ENCODE data around the gene TFPT. TPM values are rescaled to one million over a fixed set of nuclear protein-coding genes. Genes with fewer than 3 reads are reported as not detected.

Gene TFPT
- total RNA-seq, 1 donor from 2014 or later = 25.2 TPM

DNA sequence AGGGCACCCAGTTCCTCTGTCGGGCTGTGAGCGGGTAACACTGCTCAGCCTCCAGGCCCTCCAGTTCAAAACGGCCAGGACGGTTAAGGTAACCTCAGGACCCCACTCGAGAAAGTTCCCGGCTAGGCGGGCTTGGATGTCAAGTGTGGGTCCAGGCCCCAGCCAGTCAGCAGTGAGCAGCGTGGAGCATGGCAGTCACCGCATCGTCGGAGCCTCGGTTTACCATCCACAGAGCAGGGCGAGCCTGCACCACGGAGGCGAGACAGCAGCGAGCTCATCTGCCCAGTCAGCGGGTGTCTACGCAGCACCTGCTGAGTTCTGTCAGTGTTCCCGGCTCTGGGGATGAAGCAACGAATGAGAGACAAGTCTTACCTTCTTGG lies 14.2 kb upstream of the TFPT start:
- Histone ChIP-seq H3K4me3 (ENCODE audit: insufficient read depth, low read depth, low read length) (no peak overlapping the region), H3K9ac (ENCODE audit: low read length) (no peak overlapping the region), H3K4me2 (ENCODE audit: low read length) (no peak overlapping the region), H3K27me3 (ENCODE audit: insufficient read depth, low read length) (no peaks in the 10 kb centered on the region), H4K20me1 (ENCODE audit: insufficient read depth, low read length) (no peaks in the 10 kb centered on the region), H3K27ac (ENCODE audit: low read depth, low read length) (no peak overlapping the region), H3K36me3 (ENCODE audit: insufficient read depth, low read length) (peaks cover 2% of the 10 kb centered on the region), H3K4me1 (ENCODE audit: insufficient read depth, low read length) (no peaks in the 10 kb centered on the region), H3K9me3 (ENCODE audit: insufficient read depth, low read depth, low read length) (no peaks in the 10 kb centered on the region), H3K79me2 (ENCODE audit: insufficient read depth, low read length) (no peaks in the 10 kb centered on the region), H2AFZ (ENCODE audit: low read depth, low read length) (no peak overlapping the region)
- H3K4me1 Mint-ChIP-seq (ENCODE audit: low read depth, unreplicated experiment) = no peaks in the 10 kb centered on the region
- H3K27ac Mint-ChIP-seq (ENCODE audit: unreplicated experiment) = no peak overlapping the region
- peaks cover 21% of the 10 kb centered on the region for H3K36me3 Mint-ChIP-seq (ENCODE audit: low read depth, unreplicated experiment)
- no peak for DNase-seq (ENCODE audit: low read depth)
- H3K27me3 Mint-ChIP-seq (ENCODE audit: low read depth, unreplicated experiment) = no peaks in the 10 kb centered on the region
- H3K9me3 Mint-ChIP-seq (ENCODE audit: unreplicated experiment) = no peaks in the 10 kb centered on the region
- TF ChIP-seq CTCF (IDR thresholded peaks at IDR 0.05; ENCODE audit: insufficient read depth, low read depth, low read length) (no peak), EZH2 (IDR thresholded peaks at IDR 0.05; ENCODE audit: insufficient read depth, low read length) (no peak)
- no peak overlapping the region for H3K4me3 Mint-ChIP-seq (ENCODE audit: unreplicated experiment)
- no peak for FAIRE-seq

DNA sequence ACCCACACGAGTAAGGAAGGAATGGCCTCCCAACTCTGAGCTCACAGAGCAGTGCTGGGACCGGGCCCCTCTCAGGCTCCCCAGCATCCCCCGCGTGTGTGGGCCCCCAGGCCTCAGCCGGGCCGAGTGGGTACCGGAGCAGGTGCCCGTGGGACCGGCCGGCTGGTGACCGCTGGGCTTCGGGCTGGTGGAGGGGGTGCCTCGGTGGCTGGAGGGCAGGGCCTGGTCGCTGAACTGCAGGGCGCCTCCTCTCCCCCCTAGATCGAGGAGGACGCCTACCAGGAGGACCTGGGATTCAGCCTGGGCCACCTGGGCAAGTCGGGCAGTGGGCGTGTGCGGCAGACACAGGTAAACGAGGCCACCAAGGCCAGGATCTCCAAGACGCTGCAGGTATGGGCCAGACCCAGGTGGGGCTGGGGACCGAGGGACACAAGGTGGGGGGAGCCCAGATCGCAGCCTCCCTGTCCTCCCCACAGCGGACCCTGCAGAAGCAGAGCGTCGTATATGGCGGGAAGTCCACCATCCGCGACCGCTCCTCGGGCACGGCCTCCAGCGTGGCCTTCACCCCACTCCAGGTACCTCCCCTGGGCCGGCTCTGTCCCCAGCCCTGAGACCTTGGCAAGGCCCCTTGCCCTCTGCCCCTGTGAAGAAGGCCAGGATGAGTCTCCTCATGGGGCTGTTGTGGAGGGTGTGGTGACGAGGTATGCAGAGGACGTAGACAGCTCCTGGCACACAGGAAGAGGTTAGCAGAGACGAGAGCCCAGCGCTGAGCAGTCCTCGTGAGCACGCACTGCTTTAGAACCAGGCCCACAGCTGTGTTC lies 13.5 kb upstream of the TFPT start:
- Histone ChIP-seq H3K27me3 (ENCODE audit: insufficient read depth, low read length) (no peaks in the 10 kb centered on the region), H3K4me2 (ENCODE audit: low read length) (no peak overlapping the region), H2AFZ (ENCODE audit: low read depth, low read length) (no peak overlapping the region), H3K36me3 (ENCODE audit: insufficient read depth, low read length) (peaks cover 4% of the 10 kb centered on the region), H3K4me1 (ENCODE audit: insufficient read depth, low read length) (no peaks in the 10 kb centered on the region), H3K9me3 (ENCODE audit: insufficient read depth, low read depth, low read length) (no peaks in the 10 kb centered on the region), H3K79me2 (ENCODE audit: insufficient read depth, low read length) (no peaks in the 10 kb centered on the region), H3K9ac (ENCODE audit: low read length) (no peak overlapping the region), H4K20me1 (ENCODE audit: insufficient read depth, low read length) (no peaks in the 10 kb centered on the region), H3K4me3 (ENCODE audit: insufficient read depth, low read depth, low read length) (no peak overlapping the region), H3K27ac (ENCODE audit: low read depth, low read length) (no peak overlapping the region)
- Mint-ChIP-seq H3K4me1 (ENCODE audit: low read depth, unreplicated experiment) (no peaks in the 10 kb centered on the region), H3K27me3 (ENCODE audit: low read depth, unreplicated experiment) (no peaks in the 10 kb centered on the region), H3K4me3 (ENCODE audit: unreplicated experiment) (no peak overlapping the region), H3K27ac (ENCODE audit: unreplicated experiment) (no peak overlapping the region), H3K36me3 (ENCODE audit: low read depth, unreplicated experiment) (peaks cover 17% of the 10 kb centered on the region), H3K9me3 (ENCODE audit: unreplicated experiment) (no peaks in the 10 kb centered on the region)
- no peak for FAIRE-seq
- DNase-seq (ENCODE audit: low read depth) = no peak
- TF ChIP-seq CTCF (IDR thresholded peaks at IDR 0.05; ENCODE audit: insufficient read depth, low read depth, low read length) = no peak
- no peak for TF ChIP-seq EZH2 (IDR thresholded peaks at IDR 0.05; ENCODE audit: insufficient read depth, low read length)

DNA sequence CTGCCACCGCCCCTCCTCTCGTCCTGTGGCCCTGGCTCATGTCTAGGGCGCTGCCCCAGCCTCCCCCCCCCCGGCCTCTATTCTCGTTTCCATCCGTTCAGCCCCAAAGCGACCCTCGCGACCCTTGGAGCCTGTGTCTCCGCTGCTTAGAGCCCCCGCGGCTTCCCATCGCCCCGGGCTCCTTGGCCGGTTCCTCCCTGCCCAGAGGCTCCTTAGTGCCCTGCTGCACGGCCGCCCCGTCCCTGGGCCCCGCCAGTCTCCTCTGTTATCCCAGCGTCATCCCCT lies 12.9 kb upstream of the TFPT start:
- Histone ChIP-seq H3K4me1 (ENCODE audit: insufficient read depth, low read length) (no peaks in the 10 kb centered on the region), H3K79me2 (ENCODE audit: insufficient read depth, low read length) (no peaks in the 10 kb centered on the region), H3K36me3 (ENCODE audit: insufficient read depth, low read length) (peaks cover 7% of the 10 kb centered on the region), H4K20me1 (ENCODE audit: insufficient read depth, low read length) (no peaks in the 10 kb centered on the region), H3K27ac (ENCODE audit: low read depth, low read length) (no peak overlapping the region), H3K9me3 (ENCODE audit: insufficient read depth, low read depth, low read length) (no peaks in the 10 kb centered on the region), H3K9ac (ENCODE audit: low read length) (no peak overlapping the region), H3K27me3 (ENCODE audit: insufficient read depth, low read length) (no peaks in the 10 kb centered on the region), H3K4me2 (ENCODE audit: low read length) (no peak overlapping the region), H2AFZ (ENCODE audit: low read depth, low read length) (no peak overlapping the region), H3K4me3 (ENCODE audit: insufficient read depth, low read depth, low read length) (no peak overlapping the region)
- FAIRE-seq = no peak
- no peak overlapping the region for H3K27ac Mint-ChIP-seq (ENCODE audit: unreplicated experiment)
- peaks cover 17% of the 10 kb centered on the region for H3K36me3 Mint-ChIP-seq (ENCODE audit: low read depth, unreplicated experiment)
- H3K9me3 Mint-ChIP-seq (ENCODE audit: unreplicated experiment) = no peaks in the 10 kb centered on the region
- no peak for DNase-seq (ENCODE audit: low read depth)
- H3K4me3 Mint-ChIP-seq (ENCODE audit: unreplicated experiment) = no peak overlapping the region
- H3K27me3 Mint-ChIP-seq (ENCODE audit: low read depth, unreplicated experiment) = no peaks in the 10 kb centered on the region
- no peaks in the 10 kb centered on the region for H3K4me1 Mint-ChIP-seq (ENCODE audit: low read depth, unreplicated experiment)
- TF ChIP-seq EZH2 (IDR thresholded peaks at IDR 0.05; ENCODE audit: insufficient read depth, low read length) (no peak), CTCF (IDR thresholded peaks at IDR 0.05; ENCODE audit: insufficient read depth, low read depth, low read length) (no peak)
